Measurements from ENCODE around the gene ARFGEF2.

ARFGEF2 gene

GRCh38 chr20:48959899-48960550 lies 38.5 kb downstream of the ARFGEF2 start:
- in situ Hi-C loops (cut with HindIII; ENCODE audit: low pct_ligation_motif_present, low sequenced_read_pairs), result no loop called here
- no peak overlapping the region for H3K4me3 ChIP-seq (ENCODE audit: low read depth, low read length)
- peaks cover 14% of the 10 kb centered on the region for H3K36me3 ChIP-seq (replicated peaks)
- no peak for DNase-seq
- H3K27me3 ChIP-seq (replicated peaks), result no peaks in the 10 kb centered on the region
- no peak overlapping the region for H3K27ac ChIP-seq
- no peak for TF ChIP-seq CTCF (IDR thresholded peaks at IDR 0.05; ENCODE audit: low read depth, low read length, missing control alignments)

- H3K27ac ChIP-seq, result no peak overlapping the region
- DNase-seq, result no peak
- no peak for TF ChIP-seq CTCF (IDR thresholded peaks at IDR 0.05; ENCODE audit: low read depth, low read length, missing control alignments)
- in situ Hi-C loops (cut with HindIII; ENCODE audit: low pct_ligation_motif_present, low sequenced_read_pairs), result no loop called here
- no peak overlapping the region for H3K4me3 ChIP-seq (ENCODE audit: low read depth, low read length)
- H3K27me3 ChIP-seq (replicated peaks), result no peaks in the 10 kb centered on the region
- H3K36me3 ChIP-seq (replicated peaks), result peaks cover 5% of the 10 kb centered on the region
These were observed 40.9 kb downstream of the ARFGEF2 start for GRCh38 chr20:48962421-48962820.

GRCh38 chr20:48962976-48963771 lies 41.7 kb downstream of the ARFGEF2 start:
- DNase-seq, result no peak
- in situ Hi-C loops (cut with HindIII; ENCODE audit: low pct_ligation_motif_present, low sequenced_read_pairs), result no loop called here
- Histone ChIP-seq H3K4me3 (ENCODE audit: low read depth, low read length) (no peak overlapping the region), H3K27me3 (replicated peaks) (no peaks in the 10 kb centered on the region), H3K36me3 (replicated peaks) (peaks cover 4% of the 10 kb centered on the region), H3K27ac (no peak overlapping the region)
- TF ChIP-seq CTCF (IDR thresholded peaks at IDR 0.05; ENCODE audit: low read depth, low read length, missing control alignments), result no peak

DNA sequence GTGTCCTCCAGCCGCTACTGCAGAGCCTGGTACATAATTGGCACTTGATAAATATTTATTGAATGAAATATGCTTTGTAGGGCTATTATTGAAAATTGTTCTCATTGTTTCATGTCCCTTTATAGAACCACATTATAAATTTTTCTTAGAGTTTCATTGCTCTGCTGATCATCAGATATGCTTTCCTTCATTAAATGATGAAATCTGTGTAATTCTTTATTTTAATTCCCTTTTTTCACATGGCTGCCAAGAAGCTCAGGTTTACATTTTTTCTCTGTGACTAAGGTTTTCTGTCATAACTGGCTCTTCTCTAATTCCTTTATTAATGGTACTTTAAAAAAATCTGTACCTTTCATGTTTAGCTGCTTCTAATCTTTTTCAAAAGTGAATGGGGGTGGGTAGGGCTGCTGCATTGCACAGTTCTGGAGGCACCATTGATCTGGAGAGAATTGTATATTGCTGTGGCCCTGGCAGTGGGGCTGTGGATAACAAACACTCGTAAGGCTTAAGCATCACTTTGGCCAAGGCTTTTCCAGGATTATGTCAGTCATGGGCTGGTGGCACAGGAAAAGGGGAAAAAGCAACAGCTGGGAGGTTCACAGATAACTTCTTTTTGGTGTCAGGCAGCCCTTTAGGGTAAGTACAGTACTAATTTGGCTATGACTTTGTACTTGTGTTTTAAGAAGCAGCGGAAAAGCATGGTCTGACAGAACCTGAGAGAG lies 43.8 kb downstream of the ARFGEF2 start:
- Histone ChIP-seq H3K36me3 (replicated peaks) (peaks cover 17% of the 10 kb centered on the region), H3K27me3 (replicated peaks) (no peaks in the 10 kb centered on the region), H3K4me3 (ENCODE audit: low read depth, low read length) (no peak overlapping the region), H3K27ac (no peak overlapping the region)
- in situ Hi-C loops (cut with HindIII; ENCODE audit: low pct_ligation_motif_present, low sequenced_read_pairs), result no loop called here
- no peak for DNase-seq
- TF ChIP-seq CTCF (IDR thresholded peaks at IDR 0.05; ENCODE audit: low read depth, low read length, missing control alignments), result no peak

GRCh38 chr20:48970681-48971365 lies 49.3 kb downstream of the ARFGEF2 start:
- in situ Hi-C loops (cut with HindIII; ENCODE audit: low pct_ligation_motif_present, low sequenced_read_pairs), result no loop called here
- TF ChIP-seq CTCF (IDR thresholded peaks at IDR 0.05; ENCODE audit: low read depth, low read length, missing control alignments), result no peak

More at GRCh38 chr20:48970681-48971365, 49.3 kb downstream of the ARFGEF2 start:
- no peak overlapping the region for H3K27ac ChIP-seq
- no peak for DNase-seq
- H3K27me3 ChIP-seq (replicated peaks), result no peaks in the 10 kb centered on the region
- H3K4me3 ChIP-seq (ENCODE audit: low read depth, low read length), result no peak overlapping the region
- H3K36me3 ChIP-seq (replicated peaks), result peaks cover 40% of the 10 kb centered on the region

Measured in brain microvascular endothelial cell (primary cell).